ENCODE data around the gene ELFN2.

Gene ELFN2

DNA sequence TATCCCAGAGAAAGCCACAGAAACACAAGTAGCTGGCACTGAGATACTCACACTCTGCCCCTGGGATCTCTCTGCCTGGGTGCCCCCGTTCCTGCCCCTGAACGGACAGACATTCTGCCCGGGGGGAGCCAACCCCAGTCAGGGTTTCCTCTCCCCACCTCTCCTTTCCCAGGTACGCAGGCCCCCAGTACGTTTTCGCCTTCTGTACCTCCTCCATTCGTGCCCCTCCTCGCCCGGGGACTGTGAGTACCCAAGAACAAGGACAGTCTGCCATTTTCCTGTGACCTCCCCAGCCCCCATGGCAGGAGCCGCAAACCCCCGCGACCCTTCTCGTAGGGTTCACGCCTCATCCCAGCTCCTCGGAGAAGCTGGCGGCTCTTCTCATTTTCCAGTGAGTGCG lies 29.1 kb upstream of the ELFN2 start:
- in situ Hi-C loops (cut with HindIII; ENCODE audit: low pct_ligation_motif_present, low sequenced_read_pairs), result no loop called here
- Histone ChIP-seq H3K4me3 (ENCODE audit: low read depth, low read length) (no peak overlapping the region), H3K27me3 (replicated peaks) (no peaks in the 10 kb centered on the region), H3K36me3 (replicated peaks) (no peaks in the 10 kb centered on the region), H3K27ac (no peak overlapping the region)
- DNase-seq, result no peak
- TF ChIP-seq, protein P1, sequence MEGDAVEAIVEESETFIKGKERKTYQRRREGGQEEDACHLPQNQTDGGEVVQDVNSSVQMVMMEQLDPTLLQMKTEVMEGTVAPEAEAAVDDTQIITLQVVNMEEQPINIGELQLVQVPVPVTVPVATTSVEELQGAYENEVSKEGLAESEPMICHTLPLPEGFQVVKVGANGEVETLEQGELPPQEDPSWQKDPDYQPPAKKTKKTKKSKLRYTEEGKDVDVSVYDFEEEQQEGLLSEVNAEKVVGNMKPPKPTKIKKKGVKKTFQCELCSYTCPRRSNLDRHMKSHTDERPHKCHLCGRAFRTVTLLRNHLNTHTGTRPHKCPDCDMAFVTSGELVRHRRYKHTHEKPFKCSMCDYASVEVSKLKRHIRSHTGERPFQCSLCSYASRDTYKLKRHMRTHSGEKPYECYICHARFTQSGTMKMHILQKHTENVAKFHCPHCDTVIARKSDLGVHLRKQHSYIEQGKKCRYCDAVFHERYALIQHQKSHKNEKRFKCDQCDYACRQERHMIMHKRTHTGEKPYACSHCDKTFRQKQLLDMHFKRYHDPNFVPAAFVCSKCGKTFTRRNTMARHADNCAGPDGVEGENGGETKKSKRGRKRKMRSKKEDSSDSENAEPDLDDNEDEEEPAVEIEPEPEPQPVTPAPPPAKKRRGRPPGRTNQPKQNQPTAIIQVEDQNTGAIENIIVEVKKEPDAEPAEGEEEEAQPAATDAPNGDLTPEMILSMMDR (IDR thresholded peaks at IDR 0.05; ENCODE audit: low read depth, low read length, missing control alignments), result no peak

DNA sequence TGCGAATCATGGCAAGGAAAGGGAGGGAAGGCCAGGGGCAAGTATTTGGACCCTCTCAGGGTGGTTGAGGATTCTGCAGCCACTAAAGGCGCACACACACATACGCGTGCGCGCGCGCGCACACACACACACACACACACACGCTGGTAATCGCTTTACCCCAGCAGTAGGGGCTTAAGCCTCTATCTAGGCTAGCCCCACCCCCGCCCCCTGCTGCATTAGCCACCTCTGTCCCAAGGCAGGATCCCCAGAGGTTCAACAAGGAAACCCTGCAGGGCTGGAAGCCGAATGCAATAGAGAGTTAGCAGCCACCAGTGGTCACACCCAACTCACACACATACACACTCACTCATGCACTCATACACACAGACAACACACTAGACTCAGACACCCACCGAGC lies 28.6 kb upstream of the ELFN2 start:
- no peaks in the 10 kb centered on the region for H3K27me3 ChIP-seq (replicated peaks)
- peak overlapping the region; percentile 82 for H3K27ac ChIP-seq
- in situ Hi-C loops (cut with HindIII; ENCODE audit: low pct_ligation_motif_present, low sequenced_read_pairs), result no loop called here
- no peaks in the 10 kb centered on the region for H3K36me3 ChIP-seq (replicated peaks)
- DNase-seq, result peak; percentile 26
- H3K4me3 ChIP-seq (ENCODE audit: low read depth, low read length), result no peak overlapping the region
- TF ChIP-seq, protein P1 (IDR thresholded peaks at IDR 0.05; ENCODE audit: low read depth, low read length, missing control alignments), result no peak

DNA sequence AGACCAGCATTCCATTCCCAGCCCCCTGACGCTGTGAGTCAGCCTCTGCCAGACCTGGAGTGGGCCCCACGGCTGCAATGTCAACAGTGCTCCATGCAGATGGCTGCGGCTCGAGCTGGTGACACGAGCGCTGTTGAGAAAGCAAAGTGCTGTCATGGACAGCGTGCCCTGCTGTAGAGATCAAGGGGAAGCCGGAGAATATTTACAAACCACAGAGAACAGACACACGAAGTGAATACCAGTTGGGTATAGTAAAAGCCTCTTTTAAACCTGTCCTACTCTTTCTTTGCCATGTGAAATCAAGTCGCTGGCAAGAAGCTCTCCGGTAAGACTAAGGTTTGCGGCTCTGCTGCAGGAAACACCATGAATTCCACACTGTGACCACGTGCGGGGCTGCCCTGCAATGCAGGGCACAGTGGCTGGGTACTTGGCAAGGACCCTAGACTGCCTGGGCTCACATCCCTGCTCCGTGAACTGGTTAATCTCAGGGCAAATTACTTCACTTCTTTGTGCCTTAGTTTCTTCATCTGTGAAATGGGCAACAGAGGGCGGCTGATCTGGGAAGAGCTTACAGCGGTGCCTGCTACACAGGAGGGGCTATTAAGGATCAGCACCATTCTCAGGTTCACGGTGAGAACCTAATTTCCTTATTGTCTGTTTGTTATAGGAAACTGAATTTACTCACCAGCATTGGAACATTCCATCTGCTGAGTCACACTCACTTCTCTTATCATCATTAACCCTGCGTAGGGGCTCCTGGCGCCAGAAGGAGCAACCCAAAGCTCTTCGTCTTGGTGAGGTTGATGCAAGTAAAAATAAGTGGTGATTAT lies 27.8 kb upstream of the ELFN2 start:
- peak overlapping the region; percentile 0 for H3K4me3 ChIP-seq (ENCODE audit: low read depth, low read length)
- no peaks in the 10 kb centered on the region for H3K36me3 ChIP-seq (replicated peaks)
- TF ChIP-seq, protein P1 (IDR thresholded peaks at IDR 0.05; ENCODE audit: low read depth, low read length, missing control alignments), result no peak
- peak; percentile 84 for DNase-seq
- H3K27me3 ChIP-seq (replicated peaks), result no peaks in the 10 kb centered on the region
- in situ Hi-C loops (cut with HindIII; ENCODE audit: low pct_ligation_motif_present, low sequenced_read_pairs), result no loop called here
- peak overlapping the region; percentile 82 for H3K27ac ChIP-seq

DNA sequence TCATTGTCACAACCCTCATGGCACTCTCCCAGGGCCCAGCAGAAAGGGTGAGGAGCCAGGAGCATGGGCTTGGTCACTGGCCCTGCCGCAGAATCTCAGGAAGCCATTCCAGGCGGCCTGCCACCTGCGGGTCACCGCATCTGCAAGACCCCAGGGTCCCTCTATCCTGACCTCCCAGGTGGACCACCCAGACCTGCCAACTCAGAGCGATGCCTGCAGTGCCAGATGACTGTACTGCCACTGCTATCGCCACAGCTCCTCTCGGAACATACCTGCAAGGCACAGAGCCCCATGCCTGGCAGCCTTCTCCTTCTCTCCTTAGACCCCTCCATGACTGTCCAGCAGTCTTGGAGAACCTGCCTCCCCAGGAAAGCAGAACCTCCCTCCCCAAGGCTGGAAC lies 26.4 kb upstream of the ELFN2 start:
- Histone ChIP-seq H3K4me3 (ENCODE audit: low read depth, low read length) (no peak overlapping the region), H3K27ac (no peak overlapping the region), H3K36me3 (replicated peaks) (no peaks in the 10 kb centered on the region), H3K27me3 (replicated peaks) (no peaks in the 10 kb centered on the region)
- in situ Hi-C loops (cut with HindIII; ENCODE audit: low pct_ligation_motif_present, low sequenced_read_pairs), result no loop called here
- TF ChIP-seq, protein P1 (IDR thresholded peaks at IDR 0.05; ENCODE audit: low read depth, low read length, missing control alignments), result no peak
- DNase-seq, result no peak

DNA sequence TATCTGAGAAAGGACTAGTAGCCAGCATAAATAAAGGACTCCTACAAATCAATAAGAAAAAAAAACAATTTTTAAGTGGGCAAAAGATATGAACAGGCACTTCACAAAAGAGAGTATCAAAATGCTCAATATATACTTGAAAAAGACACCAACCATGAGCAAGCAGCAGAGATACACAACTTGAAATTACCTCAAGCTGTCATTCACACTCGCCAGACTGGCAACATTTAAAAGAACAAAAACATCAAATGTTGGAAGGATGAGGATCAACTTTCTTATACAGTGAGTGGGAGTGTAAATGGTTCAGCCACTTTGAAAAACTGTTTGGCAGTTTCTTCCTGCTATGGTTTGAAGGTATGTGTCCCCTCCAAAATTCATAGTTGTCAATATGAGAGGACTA lies 23.9 kb upstream of the ELFN2 start:
- DNase-seq, result no peak
- H3K36me3 ChIP-seq (replicated peaks), result no peaks in the 10 kb centered on the region
- no peak overlapping the region for H3K4me3 ChIP-seq (ENCODE audit: low read depth, low read length)
- in situ Hi-C loops (cut with HindIII; ENCODE audit: low pct_ligation_motif_present, low sequenced_read_pairs), result no loop called here
- H3K27ac ChIP-seq, result no peak overlapping the region
- TF ChIP-seq, protein P1 (IDR thresholded peaks at IDR 0.05; ENCODE audit: low read depth, low read length, missing control alignments), result no peak
- H3K27me3 ChIP-seq (replicated peaks), result no peaks in the 10 kb centered on the region

Data from brain microvascular endothelial cell (primary cell).